HCT116 (cell line): ENCODE data around the gene CKAP4. TPM values are rescaled to one million over a fixed set of nuclear protein-coding genes. Genes with fewer than 3 reads are reported as not detected.

Experiments
- ATAC-seq: fragments of 200-7000 bp; cut with Tn5 transposase; 2 replicates; pipeline ENCODE4 v1.9.1; 2020; ENCODE audit warnings: mild to moderate bottlenecking, moderate library complexity
- BruUV-seq: library from RNA; stranded (reverse); fragments of 400-500 nt; replicated peaks from 2 replicates; lab custom pipeline; 2021; lab: Mats Ljungman, UMichigan
- CTCF ChIA-PET: fragments of 300-600 bp; sonication (Branson Sonifier 250); formaldehyde crosslinking; loops from one replicate; lab custom pipeline; 2021; ENCODE audit warnings: antibody characterized with exemption; lab: Charles Lee
- POLR2A ChIA-PET: fragments of 300-600, 350-600 bp; sonication (Branson Sonifier 250); formaldehyde crosslinking; loops from one replicate; lab custom pipeline; 2021; ENCODE audit warnings: antibody characterized with exemption; lab: Charles Lee
- RAD21 ChIA-PET, 2 experiments: fragments of 300-600 bp; sonication (Branson Sonifier 250); formaldehyde crosslinking; loops; one replicate each; lab custom pipeline; 2023; ENCODE audit warnings: low total read pairs in 2 of 2; ENCODE audit not compliant: uncharacterized antibody in 2 of 2, unreplicated experiment in 2 of 2, low non-redundant PET in 1 of 2; lab: Charles Lee
- DNase-seq: peaks from one replicate; pipeline ENCODE4 v3.0.0-alpha.2; 2010; ENCODE audit warnings: low read depth, low spot score
- H2AFZ ChIP-seq: fragments of 200-600 bp; shearing (Covaris generic), sonication (generic); 2 replicates; pipeline ENCODE4 v1.6.1; 2017; ENCODE audit warnings: low read depth, mixed run types, mixed read lengths, antibody characterized with exemption, low read length; ENCODE audit not compliant: poor library complexity, severe bottlenecking
- H3K27ac ChIP-seq: 2 replicates; pipeline ENCODE4 v1.5.1; 2012; ENCODE audit warnings: low read depth, low read length
- H3K27me3 ChIP-seq: fragments of 200-600 bp; sonication (generic); 2 replicates; pipeline ENCODE4 v1.6.1; 2016; ENCODE audit warnings: mixed run types, low read length, mixed read lengths; ENCODE audit not compliant: insufficient read depth
- H3K36me3 ChIP-seq, 2 experiments: fragments of 200-500 bp in 1 of 2; fragments of 200-600 bp in 1 of 2; sonication (Bioruptor generic) in 1 of 2; sonication (generic) in 1 of 2; 2 replicates each; pipeline versions ENCODE4 v1.5.1 to v1.6.1; 2014 to 2016; ENCODE audit warnings: low read length in 2 of 2, inconsistent platforms in 1 of 2, mixed read lengths in 1 of 2, mixed run types in 1 of 2; ENCODE audit not compliant: insufficient read depth in 2 of 2, control insufficient read depth in 1 of 2
- H3K4me1 ChIP-seq, 2 experiments: fragments of 200-600 bp in 1 of 2; sonication (generic) in 1 of 2; 2 replicates each; pipeline versions ENCODE4 v1.5.1 to v1.6.1; 2012 to 2017; ENCODE audit warnings: low read length in 2 of 2, inconsistent platforms in 1 of 2, mild to moderate bottlenecking in 1 of 2, mixed read lengths in 1 of 2, mixed run types in 1 of 2, moderate library complexity in 1 of 2; ENCODE audit not compliant: insufficient read depth in 2 of 2, control insufficient read depth in 1 of 2
- H3K4me2 ChIP-seq: fragments of 200-600 bp; sonication (generic); 2 replicates; pipeline ENCODE4 v1.6.1; 2017; ENCODE audit warnings: mixed run types, low read length, mixed read lengths
- H3K4me3 ChIP-seq, 2 experiments: fragments of 200-600 bp in 1 of 2; sonication (generic) in 1 of 2; replicated peaks in 1 of 2; 2 replicates each; pipeline ENCODE4 v1.5.1; 2011 to 2016; ENCODE audit warnings: low read length in 2 of 2, control low read depth in 1 of 2, low read depth in 1 of 2, mild to moderate bottlenecking in 1 of 2, mixed read lengths in 1 of 2, mixed run types in 1 of 2
- H3K79me2 ChIP-seq: fragments of 200-600 bp; sonication (generic); 2 replicates; pipeline ENCODE4 v1.6.1; 2017; ENCODE audit warnings: mild to moderate bottlenecking, mixed run types, low read length, moderate library complexity, mixed read lengths; ENCODE audit not compliant: insufficient read depth
- H3K9ac ChIP-seq: fragments of 200-600 bp; sonication (generic); 2 replicates; pipeline ENCODE4 v1.6.1; 2016; ENCODE audit warnings: low read length, mixed read lengths
- H3K9me2 ChIP-seq: fragments of 200-600 bp; sonication (generic), shearing (Covaris generic); 2 replicates; pipeline ENCODE4 v1.6.1; 2017; ENCODE audit warnings: mixed run types, mild to moderate bottlenecking, moderate library complexity; ENCODE audit not compliant: insufficient read depth
- H3K9me3 ChIP-seq, 2 experiments: fragments of 200-500 bp in 1 of 2; fragments of 200-600 bp in 1 of 2; sonication (Bioruptor generic) in 1 of 2; sonication (generic) in 1 of 2; 2 replicates each; pipeline ENCODE4 v1.6.1; 2014 to 2017; ENCODE audit warnings: low read length in 2 of 2, mixed read lengths in 2 of 2, inconsistent platforms in 1 of 2, low read depth in 1 of 2, mild to moderate bottlenecking in 1 of 2, mixed run types in 1 of 2, moderate library complexity in 1 of 2; ENCODE audit not compliant: control insufficient read depth in 1 of 2, insufficient read depth in 1 of 2
- H4K20me1 ChIP-seq: fragments of 200-600 bp; sonication (generic), shearing (Covaris generic); 2 replicates; pipeline ENCODE4 v1.6.1; 2017; ENCODE audit warnings: mixed run types, mild to moderate bottlenecking, moderate library complexity; ENCODE audit not compliant: insufficient read depth
- ATF3 ChIP-seq: IDR thresholded peaks from 2 replicates; pipeline ENCODE4 v1.6.1; 2012
- CTCF ChIP-seq, 3 experiments: fragments of 200-600 bp in 1 of 3; sonication (generic) in 1 of 3; IDR thresholded peaks in 2 of 3; conservative IDR thresholded peaks in 1 of 3; 2 replicates each; pipeline ENCODE4 v1.5.1; 2012 to 2017; ENCODE audit warnings: low read depth in 2 of 3, low read length in 2 of 3, antibody characterized with exemption in 1 of 3, borderline replicate concordance in 1 of 3, control low read depth in 1 of 3, mild to moderate bottlenecking in 1 of 3, mixed read lengths in 1 of 3, mixed run types in 1 of 3, moderate library complexity in 1 of 3; ENCODE audit not compliant: insufficient read depth in 1 of 3
- EGR1 ChIP-seq: IDR thresholded peaks from 2 replicates; pipeline ENCODE4 v1.6.1; 2012; ENCODE audit warnings: low read depth
- ELF1 ChIP-seq: IDR thresholded peaks from 2 replicates; pipeline ENCODE4 v1.6.1; 2012; ENCODE audit warnings: low read depth, borderline replicate concordance
- EZH2phosphoT487 ChIP-seq: fragments of 200-600 bp; IDR thresholded peaks from 2 replicates; pipeline ENCODE4 v1.6.1; 2018; ENCODE audit warnings: antibody characterized with exemption, borderline replicate concordance
- FOSL1 ChIP-seq: IDR thresholded peaks from 2 replicates; pipeline ENCODE4 v1.6.1; 2012; ENCODE audit warnings: low read depth
- MAX ChIP-seq: IDR thresholded peaks from 2 replicates; pipeline ENCODE4 v1.6.1; 2012
- POLR2A ChIP-seq: IDR thresholded peaks from 2 replicates; pipeline ENCODE4 v1.7.0; 2011; ENCODE audit warnings: borderline replicate concordance; ENCODE audit not compliant: insufficient read depth, insufficient read length; ENCODE audit errors: extremely low read depth
- POLR2AphosphoS5 ChIP-seq: IDR thresholded peaks from 2 replicates; pipeline ENCODE4 v1.6.1; 2011; ENCODE audit warnings: mild to moderate bottlenecking, low read depth, low read length, moderate library complexity
- RAD21 ChIP-seq: IDR thresholded peaks from 2 replicates; pipeline ENCODE4 v1.6.1; 2012; ENCODE audit warnings: low read depth, mild to moderate bottlenecking
- REST ChIP-seq: IDR thresholded peaks from 2 replicates; pipeline ENCODE4 v1.6.1; 2012; ENCODE audit warnings: low read depth
- SP1 ChIP-seq: IDR thresholded peaks from 2 replicates; pipeline ENCODE4 v1.6.1; 2012; ENCODE audit warnings: low read depth
- TCF7L2 ChIP-seq: IDR thresholded peaks from 2 replicates; pipeline ENCODE4 v1.7.0; 2011; ENCODE audit warnings: borderline replicate concordance, inconsistent platforms; ENCODE audit not compliant: insufficient read depth, insufficient read length; ENCODE audit errors: extremely low read depth
- YY1 ChIP-seq: IDR thresholded peaks from 2 replicates; pipeline ENCODE4 v1.6.1; 2011; ENCODE audit warnings: low read length, low read depth, moderate library complexity, mild to moderate bottlenecking; ENCODE audit not compliant: insufficient replicate concordance; ENCODE audit errors: extremely low read depth
- ZNF274 ChIP-seq: fragments of 200-500 bp; sonication (Bioruptor generic); IDR thresholded peaks from 2 replicates; pipeline ENCODE4 v1.6.1; 2014; ENCODE audit warnings: mild to moderate bottlenecking, low read depth, low read length, inconsistent platforms
- intact Hi-C: fragments of 100-400 bp; cut with micrococcal nuclease; formaldehyde crosslinking; loops from 2 replicates; pipeline ENCODE4 v1.10.0; 2022
- total RNA-seq: library from RNA; stranded (reverse); gene quantifications from one replicate; pipeline ENCODE4 v1.2.1, GENCODE V29; 2021; ENCODE audit not compliant: unreplicated experiment

CKAP4 gene
- total RNA-seq, 1 experiment from 2014 or later = 45.9 TPM

DNA sequence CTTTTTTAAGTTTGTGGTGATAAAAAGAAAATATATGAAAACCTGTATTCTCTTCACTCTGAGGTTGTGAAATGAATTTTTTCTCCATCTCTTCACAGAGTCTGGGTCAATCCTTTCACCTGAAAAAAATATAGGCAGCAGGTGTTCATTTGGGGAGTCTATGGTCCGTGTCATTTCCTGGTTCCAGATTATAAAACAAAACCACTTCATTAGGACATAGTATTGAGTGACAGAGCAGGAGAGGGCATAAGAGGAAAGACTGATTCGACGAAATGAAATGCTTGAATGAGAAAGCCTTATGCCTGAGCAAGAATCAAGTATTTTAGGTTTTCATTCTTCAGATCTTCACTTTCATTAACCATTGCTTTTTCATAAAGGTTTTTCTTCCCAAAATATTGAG is 57.2 kb downstream of the CKAP4 start:
- Histone ChIP-seq H3K4me2 (no peak overlapping the region), H3K9ac (no peak overlapping the region), H3K4me3 (no peak overlapping the region), H3K79me2 (no peaks in the 10 kb centered on the region), H3K27me3 (no peaks in the 10 kb centered on the region), H2AFZ (no peak overlapping the region), H4K20me1 (no peaks in the 10 kb centered on the region), H3K36me3 (no peaks in the 10 kb centered on the region), H3K27ac (no peak overlapping the region), H3K4me1 (no peaks in the 10 kb centered on the region), H3K9me3 (no peaks in the 10 kb centered on the region), H3K9me2 (no peaks in the 10 kb centered on the region)
- ChIA-PET RAD21 (no interaction called here), CTCF (no interaction called here), POLR2A (no interaction called here)
- DNase-seq = no peak
- intact Hi-C loops = no loop called here
- BruUV-seq = no TSS peak
- TF ChIP-seq POLR2AphosphoS5 = no peak
- no peak for TF ChIP-seq FOSL1
- no peak for TF ChIP-seq EZH2phosphoT487
- TF ChIP-seq POLR2A = no peak
- TF ChIP-seq ATF3 = no peak
- TF ChIP-seq TCF7L2 = no peak
- TF ChIP-seq ELF1 = no peak
- TF ChIP-seq RAD21 = no peak
- TF ChIP-seq EGR1 = no peak
- TF ChIP-seq MAX = no peak
- TF ChIP-seq ZNF274 = no peak
- no peak for ATAC-seq

DNA sequence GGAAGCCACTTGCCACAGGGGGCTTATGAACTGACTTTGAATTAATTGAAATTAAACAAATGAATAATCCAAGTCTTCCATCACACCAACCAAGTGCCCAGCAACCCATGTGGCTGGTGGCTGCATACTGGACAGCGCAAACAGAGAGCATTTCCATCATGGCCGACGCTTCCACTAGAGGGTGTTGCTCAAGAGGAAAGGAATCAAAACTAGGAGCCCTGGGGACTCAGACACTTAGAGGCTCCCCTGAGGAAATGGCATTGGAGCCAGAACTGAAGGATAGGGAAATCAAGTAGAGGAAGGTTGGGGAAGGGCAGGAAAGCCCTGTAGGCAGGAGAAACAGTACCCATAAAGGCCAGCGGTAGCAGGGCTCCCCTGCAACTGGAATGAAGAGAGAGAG is 58.5 kb downstream of the CKAP4 start:
- no peak for DNase-seq
- peak; percentile 61 for ATAC-seq
- no peak overlapping the region for H3K27ac ChIP-seq
- no peaks in the 10 kb centered on the region for H4K20me1 ChIP-seq
- no peaks in the 10 kb centered on the region for H3K36me3 ChIP-seq
- TF ChIP-seq REST (no peak), YY1 (peak; percentile 60), EZH2phosphoT487 (no peak), POLR2AphosphoS5 (no peak), CTCF (IDR thresholded peaks at IDR 0.05 in 2 of 3, conservative IDR thresholded peaks at IDR 0.05 in 1 of 3; ENCODE audit: borderline replicate concordance in 1 of 3, insufficient read depth in 1 of 3, low read depth in 2 of 3, low read length in 2 of 3) (peak in 1 of 3 experiments; percentile 22; a peak in 1 of 6 replicates), SP1 (no peak)
- no peak overlapping the region for H3K4me2 ChIP-seq
- H3K4me1 ChIP-seq = no peaks in the 10 kb centered on the region
- no peaks in the 10 kb centered on the region for H3K9me2 ChIP-seq
- POLR2A ChIA-PET = no interaction called here
- RAD21 ChIA-PET = no interaction called here
- H3K9ac ChIP-seq = no peak overlapping the region
- CTCF ChIA-PET = no interaction called here
- intact Hi-C loops = no loop called here
- no TSS peak for BruUV-seq
- H3K27me3 ChIP-seq = no peaks in the 10 kb centered on the region
- no peak overlapping the region for H2AFZ ChIP-seq
- no peaks in the 10 kb centered on the region for H3K79me2 ChIP-seq
- no peak overlapping the region for H3K4me3 ChIP-seq
- no peaks in the 10 kb centered on the region for H3K9me3 ChIP-seq
